IPS DF 6.9 (cell line): ENCODE results near the gene RETREG3.
"Not testable (repeated sequence)": the region's sequence is repeated elsewhere in the genome, so short reads cannot be mapped to it uniquely, and the experiment has no call there.

Source experiments
- DNase-seq: peaks from one replicate; pipeline ENCODE4 v3.0.0-alpha.2; 2013; ENCODE audit warnings: low read depth, low spot score
- H3K27ac ChIP-seq: one replicate; pipeline ENCODE4 v1.5.1; 2013; ENCODE audit warnings: low read length, control low read depth
- H3K27me3 ChIP-seq: 2 replicates; pipeline ENCODE4 v1.6.1; 2013; ENCODE audit warnings: mild to moderate bottlenecking, low read length; ENCODE audit not compliant: control insufficient read depth, insufficient read depth
- H3K36me3 ChIP-seq: 2 replicates; pipeline ENCODE4 v1.6.1; 2013; ENCODE audit warnings: low read length; ENCODE audit not compliant: control insufficient read depth, insufficient read depth
- H3K4me1 ChIP-seq: 2 replicates; pipeline ENCODE4 v1.6.1; 2013; ENCODE audit warnings: low read length; ENCODE audit not compliant: control insufficient read depth, insufficient read depth
- H3K4me3 ChIP-seq: 2 replicates; pipeline ENCODE4 v1.5.1; 2013; ENCODE audit warnings: mild to moderate bottlenecking, low read length
- H3K9me3 ChIP-seq: 2 replicates; pipeline ENCODE4 v1.6.1; 2013; ENCODE audit warnings: low read length, inconsistent platforms; ENCODE audit not compliant: control insufficient read depth, insufficient read depth
- WGBS: extraction: QIAGEN DNeasy Blood & Tissue Kit; methylation state at CpG from one replicate; pipeline ENCODE4 v1.1.7; 2013; ENCODE audit warnings: mixed read lengths, missing lambda C conversion rate; ENCODE audit not compliant: insufficient read length, insufficient coverage; 5-methylcytosine and 5-hydroxymethylcytosine counted together

The RETREG3 gene

GRCh38 chr17:42562388-42563142 lies 46.6 kb downstream of the RETREG3 start:
- Histone ChIP-seq H3K27me3 (no peaks in the 10 kb centered on the region), H3K4me3 (peak overlapping the region; percentile 78), H3K36me3 (peaks cover 10% of the 10 kb centered on the region), H3K9me3 (no peaks in the 10 kb centered on the region), H3K27ac (no peak overlapping the region), H3K4me1 (peaks cover 3% of the 10 kb centered on the region; the same call in 1 of the 2 replicates)
- DNase-seq: no peak
- WGBS: no CpG with 5 or more reads among the region's 48 CpGs

GRCh38 chr17:42561897-42562387 lies 47.2 kb downstream of the RETREG3 start, which contains the start of gene COASY:
Gene COASY (plus strand): TSS chr17:42562148. CDS start chr17:42562623, 475 bp downstream.
- Histone ChIP-seq H3K27ac (no peak within 1 kb of the TSS), H3K4me3 (peak within 1 kb of the TSS; percentile 78), H3K27me3 (no peaks in the 10 kb centered on the region), H3K9me3 (no peaks in the 10 kb centered on the region), H3K36me3 (peaks cover 10% of the 10 kb centered on the region), H3K4me1 (peaks cover 3% of the 10 kb centered on the region; the same call in 1 of the 2 replicates)
- WGBS: no CpG with 5 or more reads among the region's 26 CpGs
- peak; percentile 98 for DNase-seq

GRCh38 chr17:42560246-42560645 lies 48.9 kb downstream of the RETREG3 start:
- H3K27me3 ChIP-seq: no peaks in the 10 kb centered on the region
- H3K4me1 ChIP-seq: peaks cover 3% of the 10 kb centered on the region; the same call in 1 of the 2 replicates
- H3K9me3 ChIP-seq: no peaks in the 10 kb centered on the region
- H3K4me3 ChIP-seq: no peak overlapping the region
- no peak overlapping the region for H3K27ac ChIP-seq
- no CpG with 5 or more reads among the region's 3 CpGs for WGBS
- no peak for DNase-seq
- peaks cover 7% of the 10 kb centered on the region for H3K36me3 ChIP-seq

GRCh38 chr17:42559075-42559474 lies 50.1 kb downstream of the RETREG3 start:
- H3K27ac ChIP-seq: no peak overlapping the region
- no CpG with 5 or more reads among the region's 6 CpGs for WGBS
- H3K4me3 ChIP-seq: no peak overlapping the region
- no peaks in the 10 kb centered on the region for H3K27me3 ChIP-seq
- H3K36me3 ChIP-seq: no peaks in the 10 kb centered on the region
- no peaks in the 10 kb centered on the region for H3K9me3 ChIP-seq
- H3K4me1 ChIP-seq: peaks cover 3% of the 10 kb centered on the region; the same call in 1 of the 2 replicates
- DNase-seq: no peak

- H3K36me3 ChIP-seq, H3K27ac ChIP-seq, H3K4me1 ChIP-seq, DNase-seq, H3K4me3 ChIP-seq, H3K27me3 ChIP-seq, H3K9me3 ChIP-seq: not testable (repeated sequence)
- no CpG with 5 or more reads among the region's 5 CpGs for WGBS
These were observed 53.1 kb downstream of the RETREG3 start for GRCh38 chr17:42555961-42556617.

GRCh38 chr17:42555122-42555622 lies 54.0 kb downstream of the RETREG3 start:
- Histone ChIP-seq H3K4me1 (peaks cover 2% of the 10 kb centered on the region; the same call in 1 of the 2 replicates), H3K4me3 (peak overlapping the region; percentile 72; the same call in 1 of the 2 replicates), H3K27me3 (no peaks in the 10 kb centered on the region), H3K36me3 (no peaks in the 10 kb centered on the region; the same call in 1 of the 2 replicates), H3K9me3 (no peaks in the 10 kb centered on the region), H3K27ac (no peak overlapping the region)
- DNase-seq: no peak
- WGBS: no CpG with 5 or more reads among the region's 4 CpGs

- peaks cover 2% of the 10 kb centered on the region; the same call in 1 of the 2 replicates for H3K4me1 ChIP-seq
- H3K27ac ChIP-seq: no peak overlapping the region
- no peaks in the 10 kb centered on the region; the same call in 1 of the 2 replicates for H3K36me3 ChIP-seq
- no peaks in the 10 kb centered on the region for H3K9me3 ChIP-seq
- H3K4me3 ChIP-seq: peak overlapping the region; percentile 72
- no peak for DNase-seq
- whole genome bisulfite sequencing: no CpG with 5 or more reads among the region's 82 CpGs
- H3K27me3 ChIP-seq: no peaks in the 10 kb centered on the region
These were observed 54.7 kb downstream of the RETREG3 start for GRCh38 chr17:42554250-42555121.

GRCh38 chr17:42553866-42554249 lies 55.3 kb downstream of the RETREG3 start:
- H3K27ac ChIP-seq: no peak overlapping the region
- WGBS: no CpG with 5 or more reads among the region's 16 CpGs
- H3K4me3 ChIP-seq: peak overlapping the region; percentile 72; the same call in 1 of the 2 replicates
- H3K36me3 ChIP-seq: no peaks in the 10 kb centered on the region; the same call in 1 of the 2 replicates
- no peaks in the 10 kb centered on the region for H3K9me3 ChIP-seq
- peaks cover 4% of the 10 kb centered on the region for H3K4me1 ChIP-seq
- H3K27me3 ChIP-seq: no peaks in the 10 kb centered on the region
- DNase-seq: no peak

GRCh38 chr17:42553161-42553818 lies 55.9 kb downstream of the RETREG3 start:
- H3K9me3 ChIP-seq: no peaks in the 10 kb centered on the region
- peaks cover 4% of the 10 kb centered on the region for H3K4me1 ChIP-seq
- H3K36me3 ChIP-seq: no peaks in the 10 kb centered on the region; the same call in 1 of the 2 replicates
- DNase-seq: no peak
- H3K4me3 ChIP-seq: no peak overlapping the region
- H3K27me3 ChIP-seq: no peaks in the 10 kb centered on the region
- 100% methylated on average over 1 of the region's 45 CpGs for WGBS
- no peak overlapping the region for H3K27ac ChIP-seq
